Measurements from ENCODE around the gene KRT77. TPM values are rescaled to one million over a fixed set of nuclear protein-coding genes. Genes with fewer than 3 reads are reported as not detected.

Gene KRT77
- total RNA-seq, 4 donors from 2014 or later, result not detected

DNA sequence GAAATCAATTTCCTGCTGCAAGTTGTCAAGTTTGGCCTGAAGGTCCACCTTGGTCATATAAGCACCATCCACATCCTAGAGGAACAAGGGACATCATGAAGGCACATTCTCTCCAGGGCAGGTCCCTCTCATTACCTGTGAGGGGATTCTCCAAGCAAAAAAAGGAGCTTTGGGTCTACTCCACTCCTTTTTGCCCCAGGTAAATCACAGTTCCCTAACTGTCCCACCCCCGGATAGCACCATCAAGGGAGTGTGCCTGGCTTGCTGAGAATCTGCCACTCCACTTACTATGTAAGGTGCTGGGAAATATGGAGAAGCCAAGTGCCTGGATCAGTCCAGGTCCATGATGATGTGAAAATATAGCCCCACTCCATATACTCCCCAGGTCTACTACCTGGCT lies 25.7 kb downstream of the KRT77 start:
- no peak for DNase-seq
- H3K36me3 ChIP-seq, result no peaks in the 10 kb centered on the region
- H3K27ac ChIP-seq, result no peak overlapping the region
- H3K4me3 ChIP-seq, result no peak overlapping the region
- no peaks in the 10 kb centered on the region for H3K9me3 ChIP-seq
- H3K27me3 ChIP-seq, result no peaks in the 10 kb centered on the region
- no peak for TF ChIP-seq POLR2A (IDR thresholded peaks at IDR 0.05)
- TF ChIP-seq, protein P1, sequence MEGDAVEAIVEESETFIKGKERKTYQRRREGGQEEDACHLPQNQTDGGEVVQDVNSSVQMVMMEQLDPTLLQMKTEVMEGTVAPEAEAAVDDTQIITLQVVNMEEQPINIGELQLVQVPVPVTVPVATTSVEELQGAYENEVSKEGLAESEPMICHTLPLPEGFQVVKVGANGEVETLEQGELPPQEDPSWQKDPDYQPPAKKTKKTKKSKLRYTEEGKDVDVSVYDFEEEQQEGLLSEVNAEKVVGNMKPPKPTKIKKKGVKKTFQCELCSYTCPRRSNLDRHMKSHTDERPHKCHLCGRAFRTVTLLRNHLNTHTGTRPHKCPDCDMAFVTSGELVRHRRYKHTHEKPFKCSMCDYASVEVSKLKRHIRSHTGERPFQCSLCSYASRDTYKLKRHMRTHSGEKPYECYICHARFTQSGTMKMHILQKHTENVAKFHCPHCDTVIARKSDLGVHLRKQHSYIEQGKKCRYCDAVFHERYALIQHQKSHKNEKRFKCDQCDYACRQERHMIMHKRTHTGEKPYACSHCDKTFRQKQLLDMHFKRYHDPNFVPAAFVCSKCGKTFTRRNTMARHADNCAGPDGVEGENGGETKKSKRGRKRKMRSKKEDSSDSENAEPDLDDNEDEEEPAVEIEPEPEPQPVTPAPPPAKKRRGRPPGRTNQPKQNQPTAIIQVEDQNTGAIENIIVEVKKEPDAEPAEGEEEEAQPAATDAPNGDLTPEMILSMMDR (IDR thresholded peaks at IDR 0.05), result no peak
- intact Hi-C loops (cut with DNase I; ENCODE audit: low total_unique reads), result no loop called here
- no peaks in the 10 kb centered on the region for H3K4me1 ChIP-seq

GRCh38 chr12:52677126-52677525 lies 26.2 kb downstream of the KRT77 start:
- H3K36me3 ChIP-seq, result no peaks in the 10 kb centered on the region
- no peaks in the 10 kb centered on the region for H3K4me1 ChIP-seq
- H3K9me3 ChIP-seq, result no peaks in the 10 kb centered on the region
- intact Hi-C loops (cut with DNase I; ENCODE audit: low total_unique reads), result no loop called here
- no peak overlapping the region for H3K27ac ChIP-seq
- H3K27me3 ChIP-seq, result no peaks in the 10 kb centered on the region
- H3K4me3 ChIP-seq, result no peak overlapping the region
- TF ChIP-seq POLR2A (IDR thresholded peaks at IDR 0.05), result no peak
- TF ChIP-seq, protein P1 (IDR thresholded peaks at IDR 0.05), result no peak
- no peak for DNase-seq

- Histone ChIP-seq H3K4me3 (no peak overlapping the region), H3K4me1 (no peaks in the 10 kb centered on the region), H3K27ac (no peak overlapping the region), H3K9me3 (no peaks in the 10 kb centered on the region), H3K27me3 (no peaks in the 10 kb centered on the region), H3K36me3 (no peaks in the 10 kb centered on the region)
- no peak for TF ChIP-seq POLR2A (IDR thresholded peaks at IDR 0.05)
- TF ChIP-seq, protein P1 (IDR thresholded peaks at IDR 0.05), result no peak
- intact Hi-C loops (cut with DNase I; ENCODE audit: low total_unique reads), result no loop called here
- DNase-seq, result no peak
These were observed 27.2 kb downstream of the KRT77 start for GRCh38 chr12:52676163-52676562.

DNA sequence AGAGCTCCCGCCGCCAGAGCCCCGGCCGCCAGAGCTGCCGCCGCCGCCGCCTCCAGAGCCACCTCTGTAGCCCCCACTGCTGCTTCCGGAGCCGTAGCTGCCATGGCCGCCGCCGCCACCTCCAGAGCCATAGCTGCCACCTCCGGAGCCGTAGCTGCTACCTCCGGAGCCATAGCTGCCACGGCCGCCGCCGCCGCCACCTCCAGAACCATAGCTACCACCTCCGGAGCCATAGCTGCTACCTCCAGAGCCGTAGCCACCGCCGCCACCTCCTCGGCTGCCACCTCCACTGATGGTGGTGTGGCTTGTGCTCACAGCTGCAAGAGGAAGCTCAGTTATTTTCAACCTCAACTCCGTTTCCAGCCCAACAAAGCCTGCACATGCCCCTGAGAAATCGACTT lies 28.0 kb downstream of the KRT77 start:
- Histone ChIP-seq H3K36me3 (no peaks in the 10 kb centered on the region), H3K4me3 (no peak overlapping the region), H3K9me3 (no peaks in the 10 kb centered on the region), H3K27me3 (no peaks in the 10 kb centered on the region), H3K4me1 (no peaks in the 10 kb centered on the region), H3K27ac (no peak overlapping the region)
- TF ChIP-seq, protein P1 (IDR thresholded peaks at IDR 0.05), result no peak
- no peak for TF ChIP-seq POLR2A (IDR thresholded peaks at IDR 0.05)
- intact Hi-C loops (cut with DNase I; ENCODE audit: low total_unique reads), result no loop called here
- no peak for DNase-seq

- H3K9me3 ChIP-seq, result no peaks in the 10 kb centered on the region
- no peaks in the 10 kb centered on the region for H3K27me3 ChIP-seq
- no peak overlapping the region for H3K27ac ChIP-seq
- no peaks in the 10 kb centered on the region for H3K4me1 ChIP-seq
- intact Hi-C loops (cut with DNase I; ENCODE audit: low total_unique reads), result no loop called here
- H3K4me3 ChIP-seq, result no peak overlapping the region
- no peaks in the 10 kb centered on the region for H3K36me3 ChIP-seq
- TF ChIP-seq, protein P1 (IDR thresholded peaks at IDR 0.05), result no peak
- TF ChIP-seq POLR2A (IDR thresholded peaks at IDR 0.05), result no peak
- DNase-seq, result no peak
These were observed 28.9 kb downstream of the KRT77 start for GRCh38 chr12:52674433-52674775.
